Activated CD4-positive, alpha-beta T cell treated with anti-CD3 and anti-CD28 coated beads, Interleukin-2, amount 50 U/mL, for 16 hours (primary cell): ENCODE data around the gene LRRC37B.
"Not testable (repeated sequence)": the region's sequence is repeated elsewhere in the genome, so short reads cannot be mapped to it uniquely, and the experiment has no call there.

Experiments used
- DNase-seq: peaks from one replicate; pipeline ENCODE4 v3.0.0-alpha.2; 2020

The LRRC37B gene

GRCh38 chr17:32100323-32100722 is 93.1 kb downstream of the LRRC37B start:
- not testable (repeated sequence) for DNase-seq

- DNase-seq: no peak
Observed at GRCh38 chr17:32100971-32101631, 93.9 kb downstream of the LRRC37B start.

GRCh38 chr17:32102172-32102571 is 95.0 kb downstream of the LRRC37B start:
- DNase-seq: no peak

- no peak for DNase-seq
Observed at GRCh38 chr17:32102646-32103186, 95.5 kb downstream of the LRRC37B start.
